GM23338 (cell line): ENCODE data around the gene THRB. TPM values are rescaled to one million over a fixed set of nuclear protein-coding genes. Genes with fewer than 3 reads are reported as not detected.

ENCODE experiments used
- ATAC-seq: fragments of 200-7000 bp; cut with Tn5 transposase; 3 replicates; pipeline ENCODE4 v1.9.1; 2020
- DNase-seq: peaks from one replicate; pipeline ENCODE4 v3.0.0-alpha.2; 2015; ENCODE audit warnings: low spot score
- H2AFZ ChIP-seq: fragments of 200-600 bp; sonication (generic); 2 replicates; pipeline ENCODE4 v1.8.0; 2016; ENCODE audit warnings: antibody characterized with exemption, mild to moderate bottlenecking, moderate library complexity
- H3F3A ChIP-seq: fragments of 200-600 bp; sonication (generic); replicated peaks from 2 replicates; pipeline ENCODE4 v1.8.0; 2017; ENCODE audit warnings: antibody characterized with exemption, mixed run types, low read depth
- H3K27ac ChIP-seq: fragments of 200-600 bp; sonication (generic); 2 replicates; pipeline ENCODE4 v1.6.1; 2016; ENCODE audit warnings: low read depth
- H3K27me3 ChIP-seq: fragments of 200-600 bp; sonication (generic); 2 replicates; pipeline ENCODE4 v1.8.0; 2016; ENCODE audit warnings: mild to moderate bottlenecking, mixed run types, moderate library complexity; ENCODE audit not compliant: insufficient read depth
- H3K36me3 ChIP-seq: fragments of 200-600 bp; sonication (generic); 2 replicates; pipeline ENCODE4 v1.8.0; 2016; ENCODE audit warnings: mild to moderate bottlenecking; ENCODE audit not compliant: insufficient read depth
- H3K4me1 ChIP-seq: fragments of 200-600 bp; sonication (generic); 2 replicates; pipeline ENCODE4 v1.8.0; 2016; ENCODE audit warnings: mild to moderate bottlenecking, moderate library complexity; ENCODE audit not compliant: insufficient read depth
- H3K4me2 ChIP-seq: fragments of 200-600 bp; sonication (generic); 2 replicates; pipeline ENCODE4 v1.7.1; 2017; ENCODE audit warnings: mixed run types
- H3K4me3 ChIP-seq: fragments of 200-600 bp; sonication (generic); 2 replicates; pipeline ENCODE4 v1.6.1; 2016; ENCODE audit warnings: mixed run types
- H3K79me2 ChIP-seq: fragments of 200-600 bp; sonication (generic); replicated peaks from 2 replicates; pipeline ENCODE4 v1.8.0; 2017; ENCODE audit warnings: mild to moderate bottlenecking; ENCODE audit not compliant: insufficient read depth
- H3K9me2 ChIP-seq: fragments of 200-600 bp; sonication (generic); 2 replicates; pipeline ENCODE4 v1.8.0; 2017; ENCODE audit not compliant: insufficient read depth
- H4K20me1 ChIP-seq: fragments of 200-600 bp; sonication (generic); replicated peaks from 2 replicates; pipeline ENCODE4 v1.8.0; 2017; ENCODE audit warnings: mild to moderate bottlenecking; ENCODE audit not compliant: insufficient read depth
- H3K27ac Mint-ChIP-seq: 2 replicates; pipeline ENCODE4 v1.8.0; 2020; ENCODE audit warnings: inconsistent platforms, mild to moderate bottlenecking, moderate library complexity, mixed read lengths
- H3K27me3 Mint-ChIP-seq: 3 replicates; pipeline ENCODE4 v1.8.0; 2022; ENCODE audit warnings: low read depth, mild to moderate bottlenecking, moderate library complexity, mixed read lengths, inconsistent platforms; ENCODE audit not compliant: insufficient read depth, poor library complexity
- H3K36me3 Mint-ChIP-seq: 3 replicates; pipeline ENCODE4 v1.8.0; 2021; ENCODE audit warnings: low read depth, mild to moderate bottlenecking, inconsistent platforms, moderate library complexity, mixed read lengths
- H3K4me1 Mint-ChIP-seq: 3 replicates; pipeline ENCODE4 v1.8.0; 2020; ENCODE audit warnings: mild to moderate bottlenecking, inconsistent platforms, mixed read lengths
- H3K4me3 Mint-ChIP-seq: 3 replicates; pipeline ENCODE4 v1.8.0; 2021; ENCODE audit warnings: moderate library complexity, mild to moderate bottlenecking, inconsistent platforms, mixed read lengths
- H3K9me3 Mint-ChIP-seq: 3 replicates; pipeline ENCODE4 v1.8.0; 2020; ENCODE audit warnings: moderate library complexity, mild to moderate bottlenecking, inconsistent platforms, mixed read lengths
- ETS1 ChIP-seq: IDR thresholded peaks from 2 replicates; pipeline ENCODE4 v1.6.1; 2016; ENCODE audit warnings: antibody characterized with exemption
- EZH2 ChIP-seq: fragments of 200-600 bp; sonication (generic); IDR thresholded peaks from one replicate; pipeline ENCODE4 v1.8.0; 2017; ENCODE audit warnings: antibody characterized with exemption, mild to moderate bottlenecking, low read depth; ENCODE audit not compliant: unreplicated experiment
- ZNF114 ChIP-seq: fragments of 250-450 bp; sonication (Bioruptor Pico); IDR thresholded peaks from 2 replicates; pipeline ENCODE4 v1.5.0; 2020; ENCODE audit warnings: mild to moderate bottlenecking, moderate library complexity
- ZNF331 ChIP-seq: fragments of 250-450 bp; sonication (Bioruptor Pico); IDR thresholded peaks from 2 replicates; pipeline ENCODE4 v1.5.0; 2020; ENCODE audit warnings: low read depth, mild to moderate bottlenecking, moderate library complexity
- ZNF462 ChIP-seq: fragments of 250-450 bp; sonication (Bioruptor Pico); IDR thresholded peaks from 2 replicates; pipeline ENCODE4 v1.5.0; 2020; ENCODE audit warnings: mild to moderate bottlenecking, moderate library complexity
- polyA plus RNA-seq: library from polyadenylated mRNA; unstranded; fragments of >200 nt; fragmentation: Nextera tagmentation; extraction: Ambion mirVana; gene quantifications from 2 replicates; pipeline ENCODE4 v1.2.1, GENCODE V29; 2016
- total RNA-seq: library from RNA; depleted of rRNA; stranded (reverse); fragments of >200 nt; shearing (Covaris generic); gene quantifications from 2 replicates; pipeline ENCODE4 v1.2.3, GENCODE V29; 2014
- TF ChIP-seq, protein P1 (sequence below): IDR thresholded peaks from one replicate; pipeline ENCODE4 v1.6.1; 2018; ENCODE audit warnings: antibody characterized with exemption; ENCODE audit not compliant: unreplicated experiment
- TF ChIP-seq, protein P2 (sequence below), 2 experiments: fragments of 200-600 bp in 1 of 2; sonication (generic) in 1 of 2; conservative IDR thresholded peaks; 2 replicates each; pipeline versions ENCODE4 v1.5.1 to v1.6.1; 2016 to 2017; ENCODE audit warnings: antibody characterized with exemption in 2 of 2, low read depth in 2 of 2, mild to moderate bottlenecking in 2 of 2, moderate library complexity in 1 of 2

THRB gene
- total and polyA plus RNA-seq, 2 experiments from 2014 or later = 1.7 to 3.2 TPM

DNA sequence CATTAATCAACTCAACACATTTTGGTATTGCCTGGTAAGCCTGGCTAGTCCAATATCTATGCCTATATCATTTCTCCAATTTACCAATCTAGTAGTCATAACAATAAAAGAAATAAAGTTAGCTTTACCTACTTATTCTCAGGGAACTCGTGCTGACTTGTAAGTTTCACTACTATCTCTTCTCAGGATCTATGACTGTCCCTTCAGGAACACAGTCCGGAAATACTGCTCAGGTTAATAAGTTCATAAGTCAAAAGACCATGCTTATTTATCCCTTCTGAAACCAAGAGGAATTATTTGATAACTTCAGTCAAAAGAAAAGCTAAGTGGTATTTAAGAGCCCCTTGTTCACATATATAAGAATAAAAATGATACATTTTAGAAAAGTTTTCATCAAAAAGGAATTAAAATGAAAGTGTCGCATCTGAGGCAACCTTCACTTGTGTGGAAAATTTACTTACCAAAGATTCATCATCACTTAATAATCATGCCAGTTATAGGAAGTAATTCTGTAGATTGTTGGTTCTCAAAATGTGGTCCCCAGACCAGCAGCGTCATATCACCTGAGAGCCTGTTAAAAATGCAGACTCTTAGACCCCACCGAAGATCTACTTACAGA lies 15.5 kb upstream of the THRB start (continued):
- no peak for TF ChIP-seq ZNF462 (CRISPR knock-in tag)
- no peak for TF ChIP-seq ZNF114
- TF ChIP-seq EZH2 = no peak
- no peak for TF ChIP-seq ZNF331
- TF ChIP-seq, protein P1, sequence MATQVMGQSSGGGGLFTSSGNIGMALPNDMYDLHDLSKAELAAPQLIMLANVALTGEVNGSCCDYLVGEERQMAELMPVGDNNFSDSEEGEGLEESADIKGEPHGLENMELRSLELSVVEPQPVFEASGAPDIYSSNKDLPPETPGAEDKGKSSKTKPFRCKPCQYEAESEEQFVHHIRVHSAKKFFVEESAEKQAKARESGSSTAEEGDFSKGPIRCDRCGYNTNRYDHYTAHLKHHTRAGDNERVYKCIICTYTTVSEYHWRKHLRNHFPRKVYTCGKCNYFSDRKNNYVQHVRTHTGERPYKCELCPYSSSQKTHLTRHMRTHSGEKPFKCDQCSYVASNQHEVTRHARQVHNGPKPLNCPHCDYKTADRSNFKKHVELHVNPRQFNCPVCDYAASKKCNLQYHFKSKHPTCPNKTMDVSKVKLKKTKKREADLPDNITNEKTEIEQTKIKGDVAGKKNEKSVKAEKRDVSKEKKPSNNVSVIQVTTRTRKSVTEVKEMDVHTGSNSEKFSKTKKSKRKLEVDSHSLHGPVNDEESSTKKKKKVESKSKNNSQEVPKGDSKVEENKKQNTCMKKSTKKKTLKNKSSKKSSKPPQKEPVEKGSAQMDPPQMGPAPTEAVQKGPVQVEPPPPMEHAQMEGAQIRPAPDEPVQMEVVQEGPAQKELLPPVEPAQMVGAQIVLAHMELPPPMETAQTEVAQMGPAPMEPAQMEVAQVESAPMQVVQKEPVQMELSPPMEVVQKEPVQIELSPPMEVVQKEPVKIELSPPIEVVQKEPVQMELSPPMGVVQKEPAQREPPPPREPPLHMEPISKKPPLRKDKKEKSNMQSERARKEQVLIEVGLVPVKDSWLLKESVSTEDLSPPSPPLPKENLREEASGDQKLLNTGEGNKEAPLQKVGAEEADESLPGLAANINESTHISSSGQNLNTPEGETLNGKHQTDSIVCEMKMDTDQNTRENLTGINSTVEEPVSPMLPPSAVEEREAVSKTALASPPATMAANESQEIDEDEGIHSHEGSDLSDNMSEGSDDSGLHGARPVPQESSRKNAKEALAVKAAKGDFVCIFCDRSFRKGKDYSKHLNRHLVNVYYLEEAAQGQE = no peak

DNA sequence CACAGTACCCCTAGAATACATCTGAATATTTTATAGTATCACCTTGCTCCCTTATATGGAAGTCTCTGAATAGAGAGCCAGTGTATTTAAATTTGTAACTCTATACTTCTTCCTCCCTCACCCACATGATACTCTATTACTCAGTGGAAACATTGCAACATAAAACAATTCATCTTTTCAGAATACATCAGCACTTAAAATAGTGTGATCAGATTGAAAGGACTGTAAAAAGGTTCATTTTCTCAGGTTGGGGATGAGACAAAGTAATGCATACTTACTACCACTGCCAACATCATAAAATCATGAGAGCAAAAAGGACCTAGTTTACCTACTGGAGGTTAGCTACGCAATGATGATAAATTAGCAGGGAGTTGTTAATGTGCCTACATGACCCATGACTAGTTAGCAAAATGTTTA lies 13.8 kb upstream of the THRB start:
- H3K27me3 ChIP-seq = no peaks in the 10 kb centered on the region
- no peaks in the 10 kb centered on the region for H3F3A ChIP-seq
- Mint-ChIP-seq H3K4me1 (peaks cover 7% of the 10 kb centered on the region; the same call in 2 of the 3 replicates), H3K27me3 (peaks cover 2% of the 10 kb centered on the region), H3K27ac (no peak overlapping the region), H3K36me3 (no peaks in the 10 kb centered on the region), H3K9me3 (no peaks in the 10 kb centered on the region), H3K4me3 (no peak overlapping the region)
- H3K36me3 ChIP-seq = no peaks in the 10 kb centered on the region
- peak; percentile 35; the same call in 1 of the 3 replicates for ATAC-seq
- no peak for DNase-seq
- H3K4me2 ChIP-seq = no peak overlapping the region
- H3K9me2 ChIP-seq = no peaks in the 10 kb centered on the region
- H3K4me3 ChIP-seq = no peak overlapping the region
- H3K79me2 ChIP-seq = no peaks in the 10 kb centered on the region
- H2AFZ ChIP-seq = no peak overlapping the region
- H4K20me1 ChIP-seq = no peaks in the 10 kb centered on the region
- H3K4me1 ChIP-seq = no peaks in the 10 kb centered on the region
- H3K27ac ChIP-seq = no peak overlapping the region
- TF ChIP-seq, protein P2, sequence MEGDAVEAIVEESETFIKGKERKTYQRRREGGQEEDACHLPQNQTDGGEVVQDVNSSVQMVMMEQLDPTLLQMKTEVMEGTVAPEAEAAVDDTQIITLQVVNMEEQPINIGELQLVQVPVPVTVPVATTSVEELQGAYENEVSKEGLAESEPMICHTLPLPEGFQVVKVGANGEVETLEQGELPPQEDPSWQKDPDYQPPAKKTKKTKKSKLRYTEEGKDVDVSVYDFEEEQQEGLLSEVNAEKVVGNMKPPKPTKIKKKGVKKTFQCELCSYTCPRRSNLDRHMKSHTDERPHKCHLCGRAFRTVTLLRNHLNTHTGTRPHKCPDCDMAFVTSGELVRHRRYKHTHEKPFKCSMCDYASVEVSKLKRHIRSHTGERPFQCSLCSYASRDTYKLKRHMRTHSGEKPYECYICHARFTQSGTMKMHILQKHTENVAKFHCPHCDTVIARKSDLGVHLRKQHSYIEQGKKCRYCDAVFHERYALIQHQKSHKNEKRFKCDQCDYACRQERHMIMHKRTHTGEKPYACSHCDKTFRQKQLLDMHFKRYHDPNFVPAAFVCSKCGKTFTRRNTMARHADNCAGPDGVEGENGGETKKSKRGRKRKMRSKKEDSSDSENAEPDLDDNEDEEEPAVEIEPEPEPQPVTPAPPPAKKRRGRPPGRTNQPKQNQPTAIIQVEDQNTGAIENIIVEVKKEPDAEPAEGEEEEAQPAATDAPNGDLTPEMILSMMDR (conservative IDR thresholded peaks at IDR 0.05; ENCODE audit: low read depth in 2 of 2) = no peak
- TF ChIP-seq ETS1 = no peak
- TF ChIP-seq, protein P1 = no peak
